PFSK-1 (cell line): ENCODE measurements around the gene CTTNBP2.

Source experiments
- FOXP2 ChIP-seq: optimal IDR thresholded peaks from 2 replicates; pipeline ENCODE3; 2011; ENCODE audit warnings: borderline replicate concordance, control low read depth, inconsistent platforms; ENCODE audit not compliant: insufficient read depth; ENCODE audit errors: extremely low read length, extremely low read depth
- POLR2AphosphoS5 ChIP-seq: IDR thresholded peaks from 2 replicates; pipeline ENCODE4 v1.6.1; 2012; ENCODE audit warnings: low read depth, mild to moderate bottlenecking, control low read depth, low read length, moderate library complexity
- REST ChIP-seq, 2 experiments: IDR thresholded peaks; 2 replicates each; pipeline versions ENCODE4 v1.6.1 to v1.8.0; 2011 to 2012; ENCODE audit warnings: low read depth in 2 of 2, low read length in 2 of 2, control low read depth in 1 of 2, inconsistent platforms in 1 of 2, mild to moderate bottlenecking in 1 of 2, moderate library complexity in 1 of 2; ENCODE audit not compliant: insufficient read depth in 1 of 2
- SIN3A ChIP-seq: IDR thresholded peaks from 2 replicates; pipeline ENCODE4 v1.6.1; 2012; ENCODE audit warnings: mild to moderate bottlenecking, low read length, moderate library complexity, borderline replicate concordance; ENCODE audit not compliant: insufficient read depth
- TAF1 ChIP-seq: IDR thresholded peaks from 2 replicates; pipeline ENCODE4 v1.6.1; 2012; ENCODE audit warnings: low read length, control low read depth, borderline replicate concordance; ENCODE audit not compliant: insufficient read depth

Gene CTTNBP2

GRCh38 chr7:117772421-117772820 is 100.8 kb downstream of the CTTNBP2 start:
- TF ChIP-seq FOXP2 (no peak), REST (IDR thresholded peaks at IDR 0.05; ENCODE audit: insufficient read depth in 1 of 2, low read depth in 2 of 2, low read length in 2 of 2) (no peak), POLR2AphosphoS5 (no peak), TAF1 (no peak), SIN3A (no peak)

- TF ChIP-seq SIN3A, result no peak
- no peak for TF ChIP-seq TAF1
- TF ChIP-seq POLR2AphosphoS5, result no peak
- TF ChIP-seq FOXP2, result no peak
- TF ChIP-seq REST (IDR thresholded peaks at IDR 0.05; ENCODE audit: insufficient read depth in 1 of 2, low read depth in 2 of 2, low read length in 2 of 2), result no peak
These were observed 101.5 kb downstream of the CTTNBP2 start for GRCh38 chr7:117771756-117772155.

- no peak for TF ChIP-seq REST (IDR thresholded peaks at IDR 0.05; ENCODE audit: insufficient read depth in 1 of 2, low read depth in 2 of 2, low read length in 2 of 2)
- TF ChIP-seq SIN3A, result no peak
- no peak for TF ChIP-seq TAF1
- TF ChIP-seq POLR2AphosphoS5, result no peak
- TF ChIP-seq FOXP2, result no peak
These were observed 104.2 kb downstream of the CTTNBP2 start for GRCh38 chr7:117769085-117769484.

GRCh38 chr7:117767951-117768350 is 105.3 kb downstream of the CTTNBP2 start:
- TF ChIP-seq FOXP2, result no peak
- no peak for TF ChIP-seq POLR2AphosphoS5
- no peak for TF ChIP-seq SIN3A
- TF ChIP-seq TAF1, result no peak
- TF ChIP-seq REST (IDR thresholded peaks at IDR 0.05; ENCODE audit: insufficient read depth in 1 of 2, low read depth in 2 of 2, low read length in 2 of 2), result no peak

- no peak for TF ChIP-seq SIN3A
- TF ChIP-seq TAF1, result no peak
- no peak for TF ChIP-seq POLR2AphosphoS5
- no peak for TF ChIP-seq REST (IDR thresholded peaks at IDR 0.05; ENCODE audit: insufficient read depth in 1 of 2, low read depth in 2 of 2, low read length in 2 of 2)
- TF ChIP-seq FOXP2, result no peak
These were observed 106.3 kb downstream of the CTTNBP2 start for GRCh38 chr7:117766913-117767312.
